NCI-H1417 treated with DMSO at 0.1 percent for 48 hours (cell line): ENCODE data around the gene DOCK8.
"Not testable (repeated sequence)": the region's sequence is repeated elsewhere in the genome, so short reads cannot be mapped to it uniquely, and the experiment has no call there.

Experiments used
- DNase-seq: peaks from one replicate; lab custom pipeline; 2025; lab: John Stamatoyannopoulos, UW

The DOCK8 gene

DNA sequence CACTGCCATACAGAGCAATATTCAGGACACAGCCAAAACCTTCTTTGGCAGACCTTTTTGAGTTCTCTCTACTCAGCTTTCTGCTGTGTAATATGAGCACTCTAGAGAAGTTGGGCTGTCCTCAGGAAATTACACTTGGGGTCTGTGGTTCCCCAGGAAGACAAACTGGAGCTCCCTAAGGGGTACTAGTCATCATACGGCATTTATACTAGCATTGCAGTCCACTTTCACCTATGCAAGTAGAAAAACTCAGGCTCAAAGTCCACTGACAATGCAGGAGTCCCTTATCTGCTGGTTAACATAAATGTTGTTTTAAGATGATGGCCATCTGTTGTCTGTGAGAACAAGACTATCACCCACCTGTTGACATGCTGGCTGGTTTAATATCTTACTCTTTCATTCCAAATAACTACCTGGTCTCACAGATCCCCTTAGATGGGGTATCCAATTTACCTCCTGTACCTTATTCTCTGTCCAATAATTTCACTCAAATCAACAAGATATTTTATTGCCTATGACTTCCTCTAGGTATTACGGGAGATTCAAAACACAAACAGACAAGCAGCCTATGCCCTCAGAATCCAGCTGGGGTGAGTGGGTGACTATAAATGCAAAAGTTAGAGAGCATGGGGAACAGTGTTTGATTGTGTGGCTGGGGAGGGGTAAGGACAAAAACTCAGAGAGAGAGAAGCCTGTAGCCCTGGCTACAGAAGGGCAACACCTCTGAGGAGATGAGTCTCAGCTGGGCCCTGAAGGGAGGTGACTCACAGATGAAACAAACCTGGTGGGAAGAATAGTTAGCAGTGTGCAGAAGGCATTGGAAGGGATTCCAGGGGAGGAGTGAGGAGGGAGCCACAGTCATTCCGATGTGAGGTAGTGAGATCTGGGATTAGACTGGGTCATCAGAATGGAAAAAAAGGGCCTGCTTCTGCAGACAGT, 10.2 kb downstream of the DOCK8 start:
- DNase-seq = no peak

DNA sequence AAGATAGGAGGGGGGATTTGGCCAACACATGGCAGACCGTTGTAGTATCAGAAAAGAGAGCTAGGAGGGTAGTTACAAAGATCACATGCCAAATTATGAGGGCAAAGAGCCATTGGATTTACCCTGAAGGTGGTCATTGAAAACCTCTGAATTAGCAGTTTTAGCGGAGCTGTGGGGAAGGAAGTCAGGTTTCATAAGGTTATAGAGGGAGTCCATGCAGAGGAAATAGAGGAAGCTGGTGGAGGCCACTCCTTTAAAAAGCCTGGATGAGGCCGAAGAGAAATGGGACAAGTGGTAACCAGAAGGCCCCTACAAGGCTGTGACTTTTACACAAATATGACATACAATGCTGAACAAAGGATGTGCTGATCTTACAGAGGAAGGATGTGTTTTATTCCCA, 13.2 kb downstream of the DOCK8 start:
- DNase-seq = no peak

DNA sequence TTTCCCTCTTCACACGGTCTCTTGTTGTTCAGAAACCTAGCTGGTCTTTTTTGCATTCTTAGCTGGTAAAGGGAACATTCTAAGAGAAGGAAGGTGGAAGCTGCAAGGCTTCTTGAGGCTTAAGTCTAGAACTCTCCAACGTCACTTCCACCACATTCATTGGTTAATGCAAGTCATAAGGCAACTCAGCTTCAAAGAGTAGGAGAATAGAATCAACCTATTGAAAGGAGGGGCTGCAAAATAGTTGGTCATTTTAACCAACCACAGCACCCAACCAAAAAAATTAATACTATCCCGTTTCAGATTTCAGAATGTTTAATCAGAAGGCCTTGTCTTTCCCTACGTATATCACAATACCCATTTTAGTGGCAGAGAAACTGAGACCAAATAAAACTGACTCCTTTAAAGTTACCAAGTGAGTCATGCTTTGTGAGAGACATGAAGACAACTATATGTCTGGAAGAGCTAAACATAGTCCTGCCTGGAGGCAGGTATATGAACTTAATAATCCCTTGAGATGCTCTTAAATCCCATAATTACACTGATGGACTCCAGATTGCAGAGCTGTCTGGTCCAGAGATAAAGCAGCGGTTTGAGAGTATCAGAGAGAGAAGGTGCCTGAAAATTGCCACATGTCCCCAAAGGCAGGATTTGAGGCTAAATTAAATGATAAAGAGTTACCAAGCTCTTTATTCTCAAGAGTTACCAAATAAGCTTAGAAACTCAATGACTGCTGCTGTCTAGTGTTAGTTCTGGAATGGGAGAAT, 14.4 kb downstream of the DOCK8 start:
- no peak for DNase-seq

DNA sequence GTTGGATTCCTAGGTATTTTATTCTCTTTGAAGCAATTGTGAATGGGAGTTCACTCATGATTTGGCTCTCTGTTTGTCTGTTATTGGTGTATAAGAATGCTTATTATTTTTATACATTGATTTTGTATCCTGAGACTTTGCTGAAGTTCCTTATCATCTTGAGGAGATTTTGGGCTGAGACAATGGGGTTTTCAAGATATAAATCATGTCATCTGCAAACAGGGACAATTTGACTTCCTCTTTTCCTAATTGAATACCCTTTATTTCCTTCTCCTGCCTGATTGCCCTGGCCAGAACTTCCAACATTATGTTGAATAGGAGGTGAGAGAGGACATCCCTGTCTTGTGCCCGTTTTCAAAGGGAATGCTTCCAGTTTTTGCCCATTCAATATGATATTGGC, 17.0 kb downstream of the DOCK8 start:
- DNase-seq = not testable (repeated sequence)

DNA sequence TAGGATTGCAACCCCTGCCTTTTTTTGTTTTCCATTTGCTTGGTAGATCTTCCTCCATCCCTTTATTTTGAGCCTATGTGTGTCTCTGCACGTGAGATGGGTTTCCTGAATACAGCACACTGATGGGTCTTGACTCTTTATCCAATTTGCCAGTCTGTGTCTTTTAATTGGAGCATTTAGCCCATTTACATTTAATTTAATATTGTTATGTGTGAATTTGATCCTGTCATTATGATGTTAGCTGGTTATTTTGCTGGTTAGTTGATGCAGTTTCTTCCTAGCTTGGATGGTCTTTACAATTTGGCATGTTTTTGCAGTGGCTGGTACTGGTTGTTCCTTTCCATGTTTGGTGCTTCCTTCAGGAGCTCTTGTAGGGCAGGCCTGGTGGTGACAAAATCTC, 19.0 kb downstream of the DOCK8 start:
- not testable (repeated sequence) for DNase-seq

DNA sequence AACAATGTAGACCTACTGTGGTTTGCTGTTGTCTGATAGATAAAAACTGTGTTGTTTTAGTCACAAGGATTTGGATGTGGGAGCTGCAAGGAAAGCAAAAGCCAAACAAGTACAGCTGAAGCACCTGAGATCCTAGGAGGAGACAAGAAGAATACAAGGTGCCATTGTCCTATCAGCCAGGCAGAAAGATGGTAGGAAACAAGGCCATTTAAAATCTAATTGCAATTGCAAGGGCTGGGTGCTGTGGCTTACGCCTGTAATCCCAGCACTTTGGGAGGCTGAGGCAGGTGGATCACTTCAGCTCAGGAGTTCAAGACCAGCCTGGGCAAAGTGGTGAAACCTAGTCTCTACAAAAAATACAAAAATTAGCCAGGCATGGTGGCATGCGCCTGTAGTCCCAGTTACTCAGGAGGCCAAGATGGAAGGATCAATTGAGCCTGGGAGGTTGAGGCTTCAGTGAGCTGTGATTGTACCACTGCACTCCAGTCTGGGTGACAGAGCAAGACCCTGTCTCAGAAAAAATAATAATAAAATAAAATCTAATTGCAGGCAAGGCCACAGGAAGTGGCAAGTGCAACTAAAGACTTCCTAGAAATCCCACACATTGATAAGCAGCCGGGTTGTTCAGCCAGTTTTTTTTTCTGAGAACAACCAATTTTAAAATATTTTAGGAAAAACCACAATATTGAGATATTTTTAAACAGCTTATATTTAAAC, 22.6 kb downstream of the DOCK8 start:
- no peak for DNase-seq

DNA sequence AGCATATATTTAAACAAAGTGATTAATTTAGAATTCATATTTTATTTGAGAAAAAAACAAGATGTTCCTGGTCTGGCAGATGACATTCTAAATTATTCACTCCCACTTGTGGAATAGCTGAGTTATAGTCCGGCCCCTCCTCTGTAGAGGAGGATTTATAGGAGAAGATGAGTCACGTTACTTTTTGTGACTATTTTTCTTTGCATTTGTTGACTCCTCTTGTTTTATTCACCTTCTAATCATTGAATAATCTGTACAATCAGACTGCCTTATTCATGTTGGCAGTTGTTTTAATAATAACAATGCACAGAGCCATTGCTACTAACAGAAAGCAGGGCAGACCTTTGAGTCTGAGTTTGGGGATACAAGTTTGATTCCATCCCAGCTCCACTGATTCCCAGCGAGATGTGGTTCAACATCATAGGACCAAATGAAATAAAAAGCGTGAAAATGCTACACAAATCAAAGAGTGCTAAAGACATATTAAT, 23.2 kb downstream of the DOCK8 start:
- no peak for DNase-seq

DNA sequence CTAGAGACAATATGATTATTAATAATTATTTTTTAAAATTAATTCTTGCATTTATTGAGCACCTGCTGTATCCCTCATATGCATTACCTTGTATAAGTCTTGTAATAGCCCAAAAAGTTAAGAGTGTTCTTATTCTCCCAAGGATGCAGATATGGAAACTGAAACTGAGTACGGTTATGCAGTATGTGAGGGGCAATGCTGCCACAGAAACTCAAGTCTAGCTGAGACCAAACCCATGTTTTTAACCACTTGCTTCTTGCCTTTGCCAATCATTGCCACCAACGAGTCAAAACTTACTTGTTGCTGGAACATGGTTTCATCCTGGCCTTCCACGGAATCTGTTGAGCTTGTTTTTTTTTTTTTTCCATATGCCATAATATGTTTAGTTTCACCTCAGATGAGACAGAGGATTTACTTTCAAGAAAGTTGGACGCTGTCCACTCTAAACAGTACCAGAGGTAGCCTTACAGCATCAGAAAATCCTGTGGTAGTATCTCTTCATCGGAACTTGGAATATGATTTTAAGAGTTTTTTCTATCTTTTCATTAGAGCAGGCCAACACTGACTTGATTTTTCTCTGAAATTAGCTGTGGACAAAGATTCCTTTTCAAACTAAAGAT, 27.9 kb downstream of the DOCK8 start:
- DNase-seq = no peak

DNA sequence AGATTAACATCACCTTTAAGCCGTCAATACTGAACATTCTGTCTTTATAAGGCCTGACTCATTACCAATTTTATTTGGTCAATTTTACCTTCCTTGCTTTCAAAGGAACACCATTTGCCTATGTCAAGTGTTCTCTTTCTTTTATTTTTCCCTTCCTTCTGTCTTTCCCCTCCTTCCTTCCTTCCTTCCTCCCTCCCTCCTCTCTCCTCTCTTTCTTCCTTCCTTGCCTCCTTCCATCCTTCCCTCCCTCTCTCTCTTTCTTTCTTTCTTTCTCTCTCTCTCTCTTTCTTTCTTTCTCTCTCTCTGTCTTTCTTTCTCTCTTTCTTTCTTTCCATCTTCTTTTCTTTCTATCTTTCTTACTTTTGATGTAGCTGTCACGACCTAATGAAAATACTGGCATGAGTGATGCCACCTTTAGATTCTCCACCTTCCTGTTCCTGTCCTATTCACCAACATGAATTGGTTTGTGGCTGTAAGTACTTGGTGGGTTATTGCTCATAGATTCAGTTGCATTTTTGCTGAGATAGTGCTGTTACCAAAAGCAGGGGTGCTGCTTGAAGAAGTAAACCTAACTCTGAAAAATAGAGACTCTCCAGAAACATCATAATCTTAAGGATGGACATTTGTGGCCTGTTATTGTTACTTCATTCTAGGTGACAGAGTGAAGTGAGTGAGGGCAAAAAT, 33.8 kb downstream of the DOCK8 start:
- DNase-seq = no peak

DNA sequence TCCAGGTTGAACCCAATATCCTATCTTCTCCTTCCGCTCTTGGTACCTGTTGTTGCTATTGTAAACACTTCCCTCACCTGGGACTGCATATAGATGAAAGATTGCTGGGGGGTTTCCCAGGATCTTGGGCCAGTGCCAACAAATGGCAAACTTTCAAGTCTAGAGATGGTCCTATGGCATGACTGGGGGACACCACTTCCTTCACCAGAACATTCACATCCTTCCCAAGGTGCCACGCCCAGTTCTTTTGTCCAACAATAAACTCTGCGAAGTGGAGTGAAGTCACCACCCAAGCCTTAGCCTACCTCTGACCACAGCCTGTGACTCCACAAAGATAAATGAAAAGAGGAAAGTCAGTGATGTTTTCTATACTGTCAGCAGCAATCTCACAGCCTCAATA, 34.4 kb downstream of the DOCK8 start:
- no peak for DNase-seq

DNA sequence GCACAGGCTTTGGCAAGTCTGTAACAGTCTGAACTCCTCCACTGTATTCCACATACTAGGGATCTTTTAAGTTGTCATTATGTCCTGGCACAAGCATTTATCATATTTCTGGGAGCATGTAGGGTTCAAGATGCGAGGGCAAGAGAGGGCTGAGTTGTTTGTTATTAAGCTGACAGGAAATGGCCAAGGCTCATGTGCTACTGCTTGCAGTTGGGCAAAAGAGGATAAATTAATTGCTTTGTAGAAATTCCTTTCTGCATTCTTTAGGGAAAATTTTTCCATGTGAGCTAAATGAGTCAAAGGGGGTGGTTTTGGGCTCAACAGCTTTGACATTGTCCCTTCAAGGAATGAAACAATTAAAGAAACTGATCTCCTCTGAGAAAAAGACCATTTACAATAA, 35.4 kb downstream of the DOCK8 start:
- no peak for DNase-seq

DNA sequence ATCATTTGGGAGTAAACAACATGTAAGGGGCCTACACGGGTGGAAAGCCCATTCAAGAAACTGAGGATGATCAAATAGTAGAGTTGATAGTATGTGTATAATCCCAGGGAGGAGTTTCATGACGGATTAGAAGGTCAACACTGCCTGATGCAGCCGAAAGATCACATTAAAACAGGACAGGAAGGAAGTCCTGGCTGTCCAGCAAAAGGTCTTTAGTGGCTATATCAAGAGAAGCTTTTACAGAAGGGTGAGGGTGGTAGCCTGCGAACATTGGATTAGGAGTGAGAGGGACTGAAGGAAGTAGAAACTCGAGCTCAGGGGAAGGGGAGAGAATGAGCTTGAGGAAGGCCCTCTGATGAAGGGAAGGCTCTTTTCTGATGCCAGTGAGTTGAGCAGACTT, 36.0 kb downstream of the DOCK8 start:
- DNase-seq = no peak

DNA sequence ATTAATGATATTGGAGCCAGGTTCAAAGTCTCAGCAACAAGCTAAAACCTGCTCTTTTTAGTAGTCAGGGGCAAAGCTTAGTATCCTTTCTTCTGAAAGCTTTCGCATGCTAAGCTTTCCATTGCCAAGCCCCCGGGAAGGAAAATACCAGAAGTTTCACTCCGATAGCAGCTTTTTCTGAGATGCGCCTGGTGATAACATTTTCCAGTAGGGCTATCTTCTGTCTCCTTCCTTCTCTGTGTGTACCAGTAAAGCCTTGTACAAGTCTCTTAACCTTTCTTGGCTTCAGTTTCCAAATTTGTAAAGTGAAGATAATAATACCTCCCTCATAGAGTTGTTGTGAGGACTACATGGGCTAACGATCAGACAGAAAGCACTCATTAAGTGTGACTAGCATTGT, 36.7 kb downstream of the DOCK8 start:
- no peak for DNase-seq

DNA sequence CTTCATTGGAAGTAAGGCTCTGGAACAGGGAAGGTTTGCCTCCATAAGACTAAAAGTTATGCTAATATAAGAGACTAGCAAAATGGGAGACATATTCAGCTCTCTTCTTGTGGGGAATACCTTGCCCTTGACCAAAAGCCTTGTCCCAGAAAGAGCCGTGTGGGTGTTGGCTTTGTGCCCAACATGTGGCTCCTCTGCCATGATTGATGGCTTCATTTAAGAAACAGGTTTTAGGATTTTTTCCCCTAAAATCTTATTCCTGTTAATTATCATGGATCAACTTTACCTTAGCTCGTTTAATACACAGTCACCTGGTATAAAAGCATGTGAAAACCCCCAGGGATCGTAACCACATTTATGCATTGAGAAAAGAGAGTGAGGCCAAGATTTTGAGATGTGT, 38.9 kb downstream of the DOCK8 start:
- no peak for DNase-seq

DNA sequence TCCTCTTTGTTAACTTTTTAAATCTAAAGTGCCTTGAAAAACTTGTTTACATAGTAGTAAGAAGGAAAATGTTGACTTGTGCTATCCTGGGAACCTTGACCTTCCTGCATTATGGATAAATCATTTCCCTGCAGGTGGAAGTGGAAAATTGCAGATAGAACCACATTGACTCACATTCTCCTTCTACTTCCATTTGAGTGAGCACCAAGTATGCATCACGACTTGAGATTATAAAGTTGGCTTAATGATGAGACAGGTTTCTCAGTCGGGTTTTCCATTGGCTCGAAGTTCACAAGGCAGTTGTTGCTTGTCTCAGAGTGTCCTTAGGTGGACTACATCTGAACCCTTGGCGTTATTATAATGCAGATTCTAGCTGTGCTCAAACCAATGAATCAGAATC, 39.9 kb downstream of the DOCK8 start:
- DNase-seq = no peak

DNA sequence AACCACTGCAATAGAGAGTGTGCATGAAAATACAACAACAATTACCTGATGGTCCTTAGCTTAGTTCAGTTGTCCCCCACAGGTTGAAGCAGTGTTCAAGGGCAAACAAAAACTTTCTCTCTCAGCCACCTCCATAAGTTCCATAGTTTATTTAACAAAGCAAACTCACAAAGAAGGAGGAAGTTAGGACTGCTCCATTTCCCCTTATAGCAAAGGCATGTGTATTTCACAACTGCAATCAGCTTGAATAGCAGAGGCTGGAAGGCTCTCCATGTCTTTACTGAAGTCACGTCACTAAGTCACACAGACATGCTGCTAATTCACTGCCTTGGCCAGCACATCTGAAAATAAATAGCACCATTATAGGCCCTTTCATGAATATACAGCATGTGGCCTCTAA, 43.3 kb downstream of the DOCK8 start:
- no peak for DNase-seq

DNA sequence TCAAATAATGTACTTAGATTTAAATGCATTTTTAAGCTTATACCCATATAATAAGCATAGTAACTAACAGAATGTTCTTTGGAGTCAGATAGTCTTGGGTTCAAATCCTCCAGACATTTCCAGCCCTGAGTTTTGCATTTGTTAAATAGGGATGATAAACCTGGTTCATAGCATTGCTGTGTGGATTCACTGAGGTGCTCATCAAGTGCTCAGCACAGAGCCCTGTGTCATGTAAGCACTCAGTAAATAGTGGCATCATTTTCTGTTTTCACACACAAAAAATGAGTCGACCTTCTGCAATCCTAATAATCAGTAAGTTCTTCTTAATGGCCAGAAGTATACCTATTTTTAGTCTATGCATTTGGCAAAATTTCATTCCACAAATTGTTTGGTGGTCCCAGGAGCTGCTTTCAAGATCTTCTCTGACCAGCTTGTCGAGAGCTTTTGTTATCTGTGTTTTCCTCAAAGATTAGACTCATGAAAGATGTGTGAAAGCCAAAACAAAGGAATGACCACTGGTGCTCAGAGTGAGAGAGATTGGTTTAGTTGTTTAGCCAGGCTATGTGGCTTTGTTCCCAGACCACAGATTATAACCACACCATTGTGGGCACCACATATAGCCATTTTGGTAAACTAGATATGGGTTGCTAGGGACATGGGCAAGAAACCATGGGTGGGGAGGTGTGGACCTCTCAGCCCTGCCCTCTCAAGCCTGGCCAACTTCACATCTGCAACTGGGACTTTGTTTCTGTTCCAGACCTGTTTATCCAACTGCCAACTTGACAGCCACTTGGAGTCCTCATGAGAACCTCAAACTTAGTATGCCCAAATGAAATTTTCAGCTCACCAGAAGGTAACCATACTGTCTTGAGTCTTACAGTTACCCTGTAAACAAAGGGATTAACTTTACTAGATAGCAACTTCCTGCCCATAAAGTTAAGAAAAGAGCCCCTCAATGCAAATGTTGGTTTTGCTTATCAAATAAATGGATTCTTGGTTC, 45.0 kb downstream of the DOCK8 start:
- no peak for DNase-seq

DNA sequence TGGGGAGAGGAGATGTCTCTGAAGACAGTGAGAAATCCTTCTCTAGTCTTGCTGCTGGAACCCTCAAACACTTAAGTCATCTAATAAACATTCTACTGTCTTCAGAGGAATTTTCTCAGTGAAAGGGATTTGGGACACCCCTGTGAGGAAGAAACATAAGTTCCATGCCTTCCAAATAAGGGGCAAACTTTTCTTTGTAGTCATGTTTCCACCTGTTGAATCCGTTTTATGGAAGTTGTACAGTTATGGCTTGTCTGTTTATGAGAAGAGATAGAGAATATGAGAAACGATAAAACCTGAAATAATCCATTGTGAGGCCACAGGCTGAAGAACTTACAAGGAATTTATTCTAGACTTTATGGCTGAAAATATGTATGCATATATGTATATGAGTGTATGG, 49.6 kb downstream of the DOCK8 start:
- no peak for DNase-seq

DNA sequence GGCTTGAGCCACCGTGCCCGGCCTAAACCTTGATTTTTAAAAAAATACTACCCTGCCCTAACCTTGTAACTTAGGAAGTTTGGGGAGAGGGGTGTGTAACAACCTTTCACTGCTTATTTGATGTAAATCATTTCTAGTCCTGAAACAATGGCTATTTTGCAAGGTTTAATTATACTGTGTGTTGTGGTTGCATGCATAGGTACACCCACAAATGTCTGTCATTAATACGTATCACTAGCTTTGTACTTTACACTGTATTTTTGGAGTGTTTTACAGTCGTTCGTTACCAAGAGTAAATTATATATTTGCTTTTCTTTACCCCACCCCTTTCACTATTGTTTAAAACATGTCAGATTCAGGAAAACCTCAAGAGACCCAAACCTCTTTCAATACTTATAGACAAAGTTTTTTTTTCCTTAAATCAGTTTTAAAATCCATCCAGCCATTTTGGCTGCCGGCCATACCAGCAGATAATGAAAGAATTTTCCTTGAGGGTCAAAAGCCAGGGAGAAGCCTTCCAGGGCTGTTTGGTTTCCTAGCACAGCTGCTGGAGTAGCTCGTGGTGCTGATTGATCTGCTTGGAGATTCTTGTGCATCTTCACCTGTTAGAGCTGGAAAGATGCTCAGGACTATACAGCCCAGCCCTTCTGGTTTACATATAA, 50.7 kb downstream of the DOCK8 start:
- DNase-seq = no peak

DNA sequence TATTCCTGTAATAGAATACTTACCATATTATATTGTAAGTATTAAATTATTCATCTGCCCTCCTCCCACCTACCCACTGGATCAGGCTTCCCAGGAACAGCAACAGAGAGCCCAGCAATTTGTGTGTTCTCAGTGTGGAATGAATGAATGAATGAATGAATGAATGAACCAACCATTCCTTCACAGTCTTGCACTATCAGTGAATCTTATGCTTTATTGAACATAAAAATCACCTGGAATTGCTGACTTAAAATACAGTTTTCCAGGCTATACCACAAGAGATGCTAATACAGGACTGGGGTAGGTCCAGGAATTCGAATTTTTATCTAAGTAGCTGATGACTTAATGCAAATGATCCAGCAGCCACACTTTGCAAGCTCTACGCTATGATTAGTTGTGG, 51.6 kb downstream of the DOCK8 start:
- no peak for DNase-seq
